ENCODE results near the gene CADM1. TPM values are rescaled to one million over a fixed set of nuclear protein-coding genes. Genes with fewer than 3 reads are reported as not detected.

The CADM1 gene
- total RNA-seq, 1 experiment from 2014 or later = 534 TPM

DNA sequence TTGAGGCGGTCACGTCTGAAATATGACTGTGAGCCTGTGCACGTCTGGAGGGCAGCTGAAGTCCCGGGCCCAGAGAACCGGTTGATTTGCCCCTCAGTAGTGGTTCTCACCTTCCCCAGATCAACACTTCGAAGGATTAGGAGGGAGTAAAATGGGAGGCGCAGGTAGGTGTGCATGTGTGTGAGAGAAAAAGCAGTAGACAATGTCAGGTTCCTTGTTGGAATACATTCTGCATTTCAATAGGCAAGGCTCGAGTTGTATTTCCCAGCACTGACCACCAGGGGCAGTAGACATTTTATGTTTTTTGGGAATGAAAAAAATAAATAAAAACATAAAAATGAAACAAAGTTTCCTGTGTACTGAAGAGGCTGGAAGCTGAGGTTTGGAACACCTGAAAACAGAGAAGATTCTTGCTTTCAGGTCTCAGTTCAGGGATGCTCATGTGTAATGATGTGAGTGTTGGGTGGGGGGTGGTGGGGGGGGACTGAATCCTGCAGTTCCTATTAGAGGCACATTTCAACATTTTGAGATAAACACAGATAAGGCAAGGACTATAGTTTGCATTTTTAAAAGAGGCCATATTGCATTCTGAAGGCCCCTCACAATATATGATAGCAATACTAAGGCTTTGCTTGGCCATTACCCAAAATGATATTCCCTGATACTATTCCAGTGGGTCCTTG, 333.9 kb downstream of the CADM1 start:
- Mint-ChIP-seq H3K9me3 (ENCODE audit: unreplicated experiment) (no peaks in the 10 kb centered on the region), H3K36me3 (ENCODE audit: insufficient read depth, unreplicated experiment) (peaks cover 25% of the 10 kb centered on the region), H3K4me1 (ENCODE audit: low read depth, unreplicated experiment) (peaks cover 14% of the 10 kb centered on the region), H3K27ac (ENCODE audit: unreplicated experiment) (no peak overlapping the region), H3K4me3 (ENCODE audit: unreplicated experiment) (no peak overlapping the region), H3K27me3 (ENCODE audit: insufficient read depth, unreplicated experiment) (no peaks in the 10 kb centered on the region)
- TF ChIP-seq, protein P1, sequence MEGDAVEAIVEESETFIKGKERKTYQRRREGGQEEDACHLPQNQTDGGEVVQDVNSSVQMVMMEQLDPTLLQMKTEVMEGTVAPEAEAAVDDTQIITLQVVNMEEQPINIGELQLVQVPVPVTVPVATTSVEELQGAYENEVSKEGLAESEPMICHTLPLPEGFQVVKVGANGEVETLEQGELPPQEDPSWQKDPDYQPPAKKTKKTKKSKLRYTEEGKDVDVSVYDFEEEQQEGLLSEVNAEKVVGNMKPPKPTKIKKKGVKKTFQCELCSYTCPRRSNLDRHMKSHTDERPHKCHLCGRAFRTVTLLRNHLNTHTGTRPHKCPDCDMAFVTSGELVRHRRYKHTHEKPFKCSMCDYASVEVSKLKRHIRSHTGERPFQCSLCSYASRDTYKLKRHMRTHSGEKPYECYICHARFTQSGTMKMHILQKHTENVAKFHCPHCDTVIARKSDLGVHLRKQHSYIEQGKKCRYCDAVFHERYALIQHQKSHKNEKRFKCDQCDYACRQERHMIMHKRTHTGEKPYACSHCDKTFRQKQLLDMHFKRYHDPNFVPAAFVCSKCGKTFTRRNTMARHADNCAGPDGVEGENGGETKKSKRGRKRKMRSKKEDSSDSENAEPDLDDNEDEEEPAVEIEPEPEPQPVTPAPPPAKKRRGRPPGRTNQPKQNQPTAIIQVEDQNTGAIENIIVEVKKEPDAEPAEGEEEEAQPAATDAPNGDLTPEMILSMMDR (IDR thresholded peaks at IDR 0.05; ENCODE audit: insufficient read depth in 1 of 2, low read depth in 1 of 2, low read length in 1 of 2, severe bottlenecking in 1 of 2, unreplicated experiment in 1 of 2) = peak; percentile 87 to 90
- no peak overlapping the region for H3K4me3 ChIP-seq (ENCODE audit: low read depth, low read length)
- peaks cover 9% of the 10 kb centered on the region; the same call in 1 of the 2 replicates for H3K4me1 ChIP-seq
- ChIA-PET POLR2A (no interaction called here), CTCF (interaction anchor here (0.7 kb wide), 1 partner anchor 553 kb away, joined by 3 read pairs; no protein-coding TSS in a partner anchor)
- intact Hi-C loops (cut with micrococcal nuclease; ENCODE audit: unreplicated experiment) = no loop called here
- peak in 1 of 2 experiments; percentile 68 for DNase-seq
- BruUV-seq (replicated peaks) = no TSS peak
- no peaks in the 10 kb centered on the region for H3K36me3 ChIP-seq (ENCODE audit: control insufficient read depth, insufficient read depth, low read length)
- H3K9me3 ChIP-seq = no peaks in the 10 kb centered on the region
- no peaks in the 10 kb centered on the region for H3K27me3 ChIP-seq (replicated peaks; ENCODE audit: control insufficient read depth, insufficient read depth, low read length)

DNA sequence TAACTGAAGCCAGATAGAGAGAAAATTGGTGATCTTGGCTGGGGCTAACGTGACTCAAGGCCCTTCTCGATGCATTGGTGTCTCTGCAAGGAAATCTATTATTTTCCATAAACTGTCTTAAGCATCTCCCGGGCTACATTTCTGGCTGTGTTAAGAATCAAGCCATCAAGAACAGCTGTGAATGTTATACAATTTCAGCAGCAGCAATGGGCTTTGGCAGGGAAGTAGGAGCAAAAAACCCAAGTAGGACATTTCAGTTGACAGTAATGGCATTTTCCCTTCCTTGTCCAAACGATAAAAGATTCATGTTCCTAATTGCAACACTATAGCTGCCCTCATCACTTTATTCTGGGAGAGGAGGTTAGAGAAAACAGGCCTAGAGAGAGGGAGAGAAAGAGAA, 335.0 kb downstream of the CADM1 start:
- Mint-ChIP-seq H3K4me1 (ENCODE audit: low read depth, unreplicated experiment) (peaks cover 14% of the 10 kb centered on the region), H3K4me3 (ENCODE audit: unreplicated experiment) (no peak overlapping the region), H3K27ac (ENCODE audit: unreplicated experiment) (no peak overlapping the region), H3K36me3 (ENCODE audit: insufficient read depth, unreplicated experiment) (peaks cover 21% of the 10 kb centered on the region), H3K9me3 (ENCODE audit: unreplicated experiment) (no peaks in the 10 kb centered on the region), H3K27me3 (ENCODE audit: insufficient read depth, unreplicated experiment) (no peaks in the 10 kb centered on the region)
- no TSS peak for BruUV-seq (replicated peaks)
- intact Hi-C loops (cut with micrococcal nuclease; ENCODE audit: unreplicated experiment) = no loop called here
- TF ChIP-seq, protein P1 (IDR thresholded peaks at IDR 0.05; ENCODE audit: insufficient read depth in 1 of 2, low read depth in 1 of 2, low read length in 1 of 2, severe bottlenecking in 1 of 2, unreplicated experiment in 1 of 2) = no peak
- no peak for DNase-seq
- Histone ChIP-seq H3K36me3 (ENCODE audit: control insufficient read depth, insufficient read depth, low read length) (no peaks in the 10 kb centered on the region), H3K27me3 (replicated peaks; ENCODE audit: control insufficient read depth, insufficient read depth, low read length) (no peaks in the 10 kb centered on the region), H3K4me3 (ENCODE audit: low read depth, low read length) (no peak overlapping the region), H3K9me3 (no peaks in the 10 kb centered on the region), H3K4me1 (peaks cover 9% of the 10 kb centered on the region; the same call in 1 of the 2 replicates)
- ChIA-PET CTCF (no interaction called here), POLR2A (no interaction called here)

- Histone ChIP-seq H3K4me3 (ENCODE audit: low read depth, low read length) (no peak overlapping the region), H3K4me1 (peaks cover 9% of the 10 kb centered on the region; the same call in 1 of the 2 replicates), H3K36me3 (ENCODE audit: control insufficient read depth, insufficient read depth, low read length) (no peaks in the 10 kb centered on the region), H3K9me3 (no peaks in the 10 kb centered on the region), H3K27me3 (replicated peaks; ENCODE audit: control insufficient read depth, insufficient read depth, low read length) (no peaks in the 10 kb centered on the region)
- DNase-seq = no peak
- Mint-ChIP-seq H3K27ac (ENCODE audit: unreplicated experiment) (no peak overlapping the region), H3K4me1 (ENCODE audit: low read depth, unreplicated experiment) (peaks cover 14% of the 10 kb centered on the region), H3K9me3 (ENCODE audit: unreplicated experiment) (no peaks in the 10 kb centered on the region), H3K4me3 (ENCODE audit: unreplicated experiment) (no peak overlapping the region), H3K36me3 (ENCODE audit: insufficient read depth, unreplicated experiment) (peaks cover 21% of the 10 kb centered on the region), H3K27me3 (ENCODE audit: insufficient read depth, unreplicated experiment) (no peaks in the 10 kb centered on the region)
- CTCF ChIA-PET = interaction anchor here (0.7 kb wide), 1 partner anchor 126 kb away, joined by 4 read pairs; no protein-coding TSS in a partner anchor
- POLR2A ChIA-PET = no interaction called here
- BruUV-seq (replicated peaks) = no TSS peak
- TF ChIP-seq, protein P1 (IDR thresholded peaks at IDR 0.05; ENCODE audit: insufficient read depth in 1 of 2, low read depth in 1 of 2, low read length in 1 of 2, severe bottlenecking in 1 of 2, unreplicated experiment in 1 of 2) = no peak
- intact Hi-C loops (cut with micrococcal nuclease; ENCODE audit: unreplicated experiment) = no loop called here
Measured at GRCh38 chr11:115168686-115169085, 335.5 kb downstream of the CADM1 start.

Measured in Caco-2 (cell line).